ENCODE results near the gene FGGY.
"Not testable (repeated sequence)": the region's sequence is repeated elsewhere in the genome, so short reads cannot be mapped to it uniquely, and the experiment has no call there.

FGGY gene

DNA sequence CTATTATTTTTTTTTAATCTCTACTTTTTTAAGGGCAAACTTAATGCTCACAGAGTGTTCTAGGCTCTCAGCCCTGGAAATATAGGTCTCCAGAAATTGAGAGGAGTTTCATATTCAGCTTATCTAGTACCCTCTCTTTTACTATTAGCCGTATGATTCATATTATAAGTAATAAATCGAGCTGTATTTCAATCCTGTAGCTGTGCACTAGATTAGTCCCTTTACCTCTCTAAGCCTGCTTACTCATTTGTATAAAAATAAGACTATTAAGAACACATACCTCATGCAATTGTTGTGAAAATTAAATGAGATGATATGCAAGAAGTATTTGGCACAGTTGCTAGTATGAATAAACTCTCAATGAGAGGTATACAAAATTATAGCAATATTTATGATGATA, 389.7 kb downstream of the FGGY start:
- DNase-seq: no peak

DNA sequence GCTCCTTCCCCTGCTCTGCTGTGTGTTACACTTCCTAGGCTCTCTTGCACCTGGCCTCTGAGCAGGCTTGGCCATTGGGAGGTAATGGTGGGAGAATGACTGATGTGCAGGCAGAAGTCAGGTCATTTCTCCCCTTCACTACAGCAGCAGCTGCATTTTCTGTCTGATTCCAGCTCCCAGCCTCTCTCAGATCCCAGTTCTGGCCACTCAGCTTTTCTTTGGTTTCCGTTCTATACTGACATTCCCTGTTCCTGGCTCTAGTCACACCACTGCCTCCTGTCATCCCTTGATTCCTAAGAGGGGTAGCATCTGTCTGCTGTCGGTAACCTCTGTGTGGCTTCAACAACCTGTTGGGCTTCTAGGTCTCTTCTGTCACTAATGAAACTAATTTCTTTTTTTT, 390.2 kb downstream of the FGGY start:
- DNase-seq: no peak

DNA sequence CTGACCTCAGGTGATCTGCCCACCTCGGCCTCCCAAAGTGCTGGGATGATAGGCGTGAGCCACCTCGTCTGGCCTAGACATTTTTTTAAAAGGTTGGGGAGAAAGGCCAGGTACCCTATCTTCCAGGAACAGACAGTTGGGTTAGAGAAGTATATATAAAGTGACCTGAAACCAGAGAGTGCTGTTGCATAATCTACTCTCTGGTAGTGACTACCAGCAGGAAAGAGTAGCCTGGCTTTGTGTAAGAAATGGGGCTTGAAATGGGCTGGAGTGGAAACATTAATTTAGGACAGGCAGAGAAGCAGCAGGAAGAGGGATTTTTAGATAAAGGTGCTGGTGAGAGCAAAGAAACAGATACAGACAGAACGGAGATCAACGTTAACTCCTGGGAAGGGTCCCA, 392.1 kb downstream of the FGGY start:
- DNase-seq: no peak

DNA sequence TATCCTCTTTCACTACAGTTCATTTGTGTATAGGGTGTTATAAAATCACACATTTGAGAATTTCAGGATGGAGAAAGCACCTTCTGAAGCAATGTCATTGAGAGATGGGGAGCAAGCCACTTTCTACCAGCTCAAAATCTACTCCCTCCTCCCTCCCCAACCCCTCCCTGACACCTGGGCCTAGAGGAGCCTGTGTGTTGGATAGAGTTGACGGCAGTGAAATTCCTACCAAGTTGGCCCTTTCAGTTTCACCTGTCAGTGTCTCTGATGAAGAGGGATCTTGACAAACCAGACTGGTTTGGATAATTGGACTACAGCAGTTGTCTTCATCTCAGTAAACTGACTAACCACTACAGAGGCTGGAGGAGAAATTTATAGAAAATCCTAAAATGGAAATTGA, 392.8 kb downstream of the FGGY start:
- no peak for DNase-seq

DNA sequence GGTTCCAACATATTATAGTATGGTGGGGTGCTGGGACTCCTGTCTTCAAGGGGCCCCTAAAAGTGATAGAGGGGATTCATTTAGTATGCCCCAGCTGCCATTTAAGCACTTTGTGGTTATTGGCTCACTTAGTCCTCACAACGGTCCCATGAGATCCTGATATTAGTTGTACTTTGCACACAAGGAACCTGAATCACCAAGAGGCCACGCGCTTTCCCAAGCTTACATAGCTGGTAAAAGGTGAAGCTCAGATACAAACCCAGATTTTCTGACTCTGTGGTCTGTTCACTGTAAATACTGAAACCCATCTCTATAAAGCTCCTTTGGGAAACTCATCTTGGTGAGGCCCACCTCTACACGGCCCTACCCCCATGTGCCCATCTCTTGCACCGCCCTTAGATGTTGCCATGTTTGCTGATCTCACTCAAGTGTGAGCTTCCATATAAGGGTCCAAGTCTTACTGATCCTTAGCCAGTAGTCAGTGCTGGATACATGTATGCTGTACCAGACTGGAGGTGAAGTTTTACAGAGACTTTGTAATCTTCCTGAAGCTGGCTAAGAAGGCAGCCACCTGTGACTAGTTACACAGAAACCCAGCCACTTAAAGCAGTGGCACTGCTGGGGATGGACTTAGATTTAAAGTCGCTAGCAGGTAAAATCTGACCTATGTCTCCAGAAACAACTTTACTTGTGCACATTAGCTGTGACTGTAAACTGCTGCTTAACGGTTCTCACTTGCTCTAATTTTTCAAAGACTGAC, 393.5 kb downstream of the FGGY start:
- no peak for DNase-seq

DNA sequence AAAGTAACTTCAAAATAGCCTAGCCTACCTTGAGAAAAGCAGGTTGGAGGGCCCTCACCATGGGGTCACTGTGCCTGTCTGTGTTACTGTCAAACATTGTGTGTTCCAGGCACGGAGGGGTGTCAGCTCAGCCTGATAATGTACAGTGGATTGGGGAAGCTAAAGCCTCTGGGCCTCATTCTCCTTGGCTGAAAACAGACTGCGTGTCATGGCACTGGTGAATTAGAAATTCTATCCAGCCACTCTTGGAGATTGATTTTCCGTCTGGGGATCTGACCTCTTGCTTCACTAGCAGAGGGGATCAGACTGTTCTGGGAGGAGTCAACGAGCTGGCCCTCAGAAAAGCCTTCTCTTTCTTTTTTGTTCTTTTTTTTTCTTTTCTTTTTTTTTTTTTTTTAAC, 394.4 kb downstream of the FGGY start:
- DNase-seq: no peak

DNA sequence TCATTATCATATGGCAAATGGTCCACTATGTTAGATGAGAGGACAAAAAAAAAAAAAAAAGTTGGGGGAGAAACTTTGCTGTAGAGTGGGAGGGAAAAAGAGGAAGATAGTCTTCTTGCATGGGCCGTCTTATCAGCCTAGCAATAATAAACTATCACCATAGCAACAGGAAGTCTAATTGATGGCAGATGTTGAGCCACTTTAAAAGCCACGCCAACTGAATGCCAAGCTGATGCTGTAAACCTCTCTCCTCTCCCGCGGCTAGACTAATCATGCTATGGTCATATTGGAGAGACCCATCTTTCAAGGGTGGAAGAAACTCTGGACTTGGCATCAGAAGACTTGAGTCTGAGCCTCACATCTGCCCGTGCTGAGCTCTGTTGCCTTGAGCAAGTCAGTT, 395.7 kb downstream of the FGGY start:
- DNase-seq: no peak

DNA sequence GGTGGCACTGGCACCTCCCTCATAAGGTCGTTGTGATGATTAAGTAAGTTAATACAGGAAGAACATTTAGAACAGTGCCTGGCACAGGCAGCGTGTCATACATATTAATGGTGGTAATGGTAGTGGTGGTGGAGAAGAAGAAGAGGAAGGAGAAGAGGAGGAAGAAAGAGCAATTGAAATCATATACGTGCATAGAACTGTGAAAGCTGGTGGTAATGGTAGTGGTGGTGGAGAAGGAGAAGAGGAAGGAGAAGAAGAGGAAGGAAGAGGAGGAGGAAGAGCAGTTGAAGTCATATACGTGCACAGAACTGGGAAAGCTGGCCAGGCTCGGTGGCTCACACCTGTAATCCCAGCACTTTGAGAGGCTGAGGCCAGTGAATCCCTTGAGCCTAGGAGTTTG, 396.5 kb downstream of the FGGY start:
- no peak for DNase-seq

DNA sequence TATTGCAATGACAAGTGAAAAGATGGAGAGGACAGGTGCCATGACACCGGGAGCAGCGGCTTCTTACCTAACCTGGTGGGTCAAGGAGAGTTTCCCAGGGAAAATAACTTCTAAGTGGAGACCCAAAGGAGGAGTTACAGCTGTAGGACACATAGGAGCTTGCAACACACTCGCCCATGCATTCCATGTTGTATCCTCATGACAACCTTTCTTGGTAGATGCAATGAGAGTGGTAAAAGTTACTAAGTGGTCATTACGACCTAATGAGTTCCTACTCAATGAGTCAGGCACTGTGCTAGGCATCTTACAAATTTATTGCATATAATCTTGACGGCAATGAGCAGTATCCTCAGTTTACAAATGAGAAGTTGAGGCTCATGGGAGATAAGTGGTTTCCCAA, 398.4 kb downstream of the FGGY start:
- no peak for DNase-seq

DNA sequence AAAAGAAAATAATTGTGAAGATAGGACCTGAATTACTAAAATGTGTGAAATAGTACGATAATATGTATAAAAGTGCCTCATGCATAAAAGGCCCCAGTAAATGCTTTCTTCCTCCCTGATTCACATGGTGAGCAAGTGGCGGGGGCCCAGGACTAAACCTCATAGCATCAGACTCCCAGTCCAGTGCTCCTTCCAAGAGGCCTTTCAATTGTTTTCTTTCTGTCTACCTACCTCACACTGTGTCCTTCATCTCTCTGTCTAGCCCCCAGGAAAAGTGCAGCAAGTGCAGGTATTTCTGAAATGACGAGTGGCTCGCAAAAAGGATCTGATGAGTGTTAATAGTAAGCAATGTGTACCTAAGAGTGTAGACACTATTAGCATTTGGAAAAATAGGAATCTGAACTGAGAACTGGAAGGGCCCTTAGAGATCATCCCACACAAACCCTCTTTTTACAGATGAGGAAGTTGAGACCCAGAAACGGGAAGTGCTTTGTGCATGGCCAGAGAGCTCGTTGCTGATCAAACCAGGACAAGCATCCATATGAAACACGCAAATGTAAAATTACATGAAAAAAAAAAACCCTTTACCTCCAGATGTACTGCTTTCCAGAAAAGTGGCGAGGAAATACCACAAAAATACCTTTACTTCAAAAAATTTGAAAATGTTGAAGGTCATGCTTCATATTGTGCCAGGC, 399.7 kb downstream of the FGGY start:
- no peak for DNase-seq

DNA sequence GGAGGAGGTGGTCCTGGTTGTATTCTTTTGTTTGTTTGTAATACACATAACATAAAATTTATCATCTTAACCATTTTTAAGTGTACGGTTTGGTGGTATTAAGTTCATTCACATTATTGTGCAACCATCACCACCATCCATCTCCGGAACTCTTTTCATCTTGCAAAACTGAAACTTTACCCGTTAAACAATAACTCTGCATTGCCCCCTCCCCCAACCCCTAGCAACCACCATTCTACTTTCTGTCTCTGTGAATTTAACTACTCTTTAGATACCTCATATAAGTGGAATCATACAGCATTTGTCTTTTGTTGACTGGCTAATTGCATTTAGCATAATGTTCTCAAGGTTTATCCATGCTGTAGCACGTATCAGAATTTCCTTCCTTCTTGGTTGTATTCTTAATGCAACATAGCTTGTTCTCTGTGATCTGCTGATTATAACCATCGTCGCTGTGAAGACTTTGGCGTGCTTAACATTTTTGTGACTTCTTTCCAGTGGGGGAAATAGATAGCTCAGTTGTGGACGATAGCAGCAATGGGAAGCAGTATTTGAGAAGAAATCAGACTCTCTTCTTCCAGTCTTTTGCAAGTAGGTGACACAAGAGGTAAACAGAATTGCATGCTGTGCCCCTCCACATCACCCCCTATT, 400.4 kb downstream of the FGGY start:
- peak in 1 of 5 donors; percentile 73 for DNase-seq

DNA sequence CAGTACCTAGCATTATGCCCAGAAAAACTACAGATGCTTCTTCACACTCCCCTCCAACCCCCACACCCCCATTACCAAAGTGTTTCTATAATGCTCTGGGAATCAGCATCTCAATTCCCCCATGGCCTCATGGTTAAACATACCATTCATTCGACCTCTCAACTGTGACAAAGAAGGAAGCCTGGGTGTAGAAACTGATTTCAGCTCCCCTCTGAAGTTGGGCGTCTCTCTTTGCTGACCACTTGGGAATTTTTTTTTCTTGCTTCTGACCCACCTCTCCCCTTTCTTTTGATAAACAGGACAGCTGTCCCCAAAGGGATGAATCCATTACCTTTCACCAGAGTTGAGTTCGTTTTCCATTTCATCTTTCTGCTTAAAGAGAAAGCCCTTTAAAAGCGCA, 401.5 kb downstream of the FGGY start:
- no peak for DNase-seq

DNA sequence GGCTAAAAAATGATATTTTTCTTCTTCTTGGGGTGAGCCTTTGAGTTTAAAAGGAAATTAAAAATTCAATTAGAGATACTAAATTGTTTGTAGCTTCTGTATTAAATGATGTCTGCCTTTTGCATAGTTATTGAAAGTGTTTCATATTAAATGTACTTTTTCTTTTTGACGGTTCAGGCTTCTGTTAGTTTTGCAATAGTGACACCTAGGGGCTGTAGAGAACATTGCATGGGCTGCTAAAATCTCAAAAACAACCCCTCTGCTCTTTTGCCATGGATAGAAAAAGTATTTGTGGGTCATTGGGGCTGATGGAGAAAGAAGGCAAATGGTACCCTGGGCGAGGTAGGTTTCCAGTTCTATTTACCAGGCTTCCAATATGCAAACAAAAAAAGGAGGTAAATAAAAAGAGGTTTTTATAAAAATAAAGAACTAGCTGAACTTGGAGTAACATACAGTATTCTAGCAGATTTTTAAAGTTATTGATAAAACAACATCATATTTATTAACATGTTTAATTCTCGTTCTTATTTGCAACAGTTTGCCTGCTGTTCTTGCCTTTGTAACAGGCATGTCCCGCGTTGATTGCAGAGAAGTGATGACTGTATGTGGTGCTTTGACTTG, 402.4 kb downstream of the FGGY start:
- DNase-seq: peak in 2 of 5 donors; percentile 13 to 55

DNA sequence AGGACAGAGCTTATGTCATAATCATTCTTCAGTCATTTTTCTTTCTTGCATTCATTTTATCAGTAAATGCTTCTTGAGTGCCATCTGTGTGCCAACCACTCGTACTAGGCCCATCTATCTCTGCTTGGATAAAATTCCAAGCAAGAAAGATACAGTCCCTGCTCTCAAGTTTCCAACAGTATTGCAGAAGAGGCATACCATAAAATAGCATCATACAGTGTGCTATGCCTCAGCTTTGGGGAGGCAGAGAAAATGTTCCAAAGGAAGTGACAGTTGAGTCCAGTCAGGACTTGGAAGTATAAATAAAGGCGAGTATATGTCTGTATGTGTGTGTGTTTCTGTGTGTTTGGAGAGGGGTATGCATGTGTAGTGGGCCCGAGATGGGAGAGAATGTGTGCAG, 404.5 kb downstream of the FGGY start:
- no peak for DNase-seq

DNA sequence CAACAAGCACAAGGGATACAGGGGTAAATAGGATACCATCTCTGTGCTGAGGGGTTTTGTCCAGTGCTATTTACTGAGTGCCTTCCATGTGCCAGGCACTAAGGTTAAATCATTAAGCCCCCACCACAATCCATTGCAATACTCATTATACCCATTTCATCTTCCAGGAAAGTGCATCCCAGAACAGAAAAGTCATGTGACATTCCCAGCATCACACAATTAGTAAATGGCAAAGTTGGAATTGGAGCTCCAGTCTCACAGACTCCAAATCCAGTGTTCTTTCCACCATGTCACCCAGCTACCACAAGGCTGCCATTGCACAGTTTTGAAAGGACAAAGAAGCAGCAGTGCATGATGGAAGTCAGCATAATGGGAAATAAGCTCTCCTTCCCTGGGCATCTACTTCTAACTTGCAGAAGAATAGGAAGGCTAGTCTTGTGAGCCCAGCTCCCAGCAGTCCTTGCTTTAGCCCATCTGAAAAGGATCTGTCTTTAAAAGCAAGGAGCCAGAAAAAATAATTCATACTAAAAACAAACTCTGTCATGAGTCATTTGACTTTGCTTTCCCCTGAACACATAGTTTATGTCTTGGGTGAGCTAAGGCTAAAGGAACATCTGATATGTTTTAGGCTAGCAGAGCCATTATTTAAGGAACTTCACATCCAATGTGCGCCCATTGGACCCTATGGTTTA, 406.5 kb downstream of the FGGY start:
- no peak for DNase-seq

DNA sequence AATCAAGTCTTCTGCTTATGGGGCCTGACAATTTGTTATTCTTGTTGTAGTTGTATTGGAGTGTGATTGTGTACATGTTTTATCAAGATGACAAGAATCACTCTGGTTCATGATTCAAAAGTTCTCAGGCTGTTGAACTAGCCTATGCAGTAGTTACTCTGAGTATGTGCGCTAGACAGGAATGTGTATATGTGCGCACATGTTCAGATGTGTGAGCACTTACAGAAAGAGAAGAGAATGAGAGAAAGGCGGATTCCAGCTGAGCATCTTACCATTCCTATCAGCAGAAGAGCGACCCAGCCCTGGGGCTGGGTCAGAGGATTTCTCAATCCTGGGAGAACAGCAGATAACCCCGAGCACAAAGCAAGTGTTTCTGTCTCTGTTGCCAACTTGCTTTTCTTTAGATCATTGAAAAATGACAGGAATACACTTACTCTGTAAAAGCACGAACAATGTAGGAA, 407.1 kb downstream of the FGGY start:
- DNase-seq: no peak

DNA sequence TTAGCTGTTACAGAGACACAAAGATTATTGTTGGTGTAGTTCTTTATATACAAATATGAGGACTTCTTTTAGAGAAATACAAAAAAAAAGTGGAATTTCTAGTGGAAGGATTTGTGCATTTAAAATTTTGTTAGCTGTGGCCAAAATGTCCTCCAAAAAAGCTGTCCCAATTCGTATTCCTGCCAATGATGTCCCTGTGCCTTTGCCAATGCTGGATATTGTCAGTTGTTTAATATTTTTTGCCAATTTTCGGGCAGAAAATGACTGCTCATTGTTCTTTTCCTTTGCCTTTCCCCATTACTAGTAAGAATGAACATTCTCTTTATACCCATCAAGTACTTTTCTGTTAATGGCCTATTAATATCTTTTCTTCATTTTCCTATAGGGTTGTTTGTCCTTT, 407.8 kb downstream of the FGGY start:
- DNase-seq: no peak

DNA sequence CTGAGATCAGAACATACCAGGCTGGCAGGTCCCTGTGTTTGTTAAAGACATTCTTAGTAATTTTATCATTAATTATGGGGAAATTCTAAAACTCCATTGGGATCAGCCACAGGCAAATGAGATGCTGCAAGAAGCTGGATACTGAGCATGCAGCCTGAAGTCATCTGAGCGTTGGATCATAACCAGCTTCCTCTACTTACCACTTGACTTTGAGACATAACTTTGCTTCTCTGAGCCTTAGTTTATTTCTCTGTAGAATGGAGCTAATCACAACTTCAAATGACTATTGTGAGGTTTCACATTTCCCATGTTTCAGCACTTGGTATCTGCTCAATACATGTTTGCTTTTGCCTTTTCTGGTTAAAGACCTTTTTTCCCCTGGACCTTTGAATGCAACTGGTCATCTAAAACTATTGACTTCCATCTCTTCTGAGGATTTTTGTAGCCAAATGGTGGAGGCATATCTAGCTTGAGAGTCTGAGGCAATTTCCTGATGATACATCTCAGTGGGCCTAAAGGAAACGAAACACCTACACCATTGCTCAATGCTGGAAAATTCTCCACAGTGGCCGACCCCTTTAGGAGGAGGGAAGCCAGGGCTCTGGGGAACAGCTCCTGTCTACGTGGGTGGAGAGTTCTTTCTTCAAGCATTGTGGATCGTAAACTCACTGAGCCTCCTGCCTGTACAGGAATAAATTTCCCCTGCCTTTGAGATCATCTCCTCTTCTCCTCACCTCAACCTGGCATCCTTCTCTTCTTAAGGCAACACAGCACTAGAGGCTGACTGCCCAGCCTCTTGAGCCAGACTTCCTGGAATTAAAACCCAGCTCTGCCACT, 408.8 kb downstream of the FGGY start:
- DNase-seq: no peak

DNA sequence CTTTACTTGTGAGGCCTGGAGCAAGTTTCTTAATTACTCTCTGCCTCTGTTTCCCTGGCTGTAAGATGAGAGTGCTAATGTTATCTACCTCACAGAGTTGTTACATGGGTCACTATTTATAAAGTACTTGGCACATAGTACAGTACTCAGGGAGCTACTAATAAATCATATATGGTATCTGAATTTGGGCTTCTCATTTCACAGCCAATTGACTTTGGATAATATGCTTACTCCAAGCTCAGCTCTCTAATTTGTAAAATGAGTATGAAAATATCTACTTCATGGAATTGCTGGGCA, 409.4 kb downstream of the FGGY start:
- no peak for DNase-seq

DNA sequence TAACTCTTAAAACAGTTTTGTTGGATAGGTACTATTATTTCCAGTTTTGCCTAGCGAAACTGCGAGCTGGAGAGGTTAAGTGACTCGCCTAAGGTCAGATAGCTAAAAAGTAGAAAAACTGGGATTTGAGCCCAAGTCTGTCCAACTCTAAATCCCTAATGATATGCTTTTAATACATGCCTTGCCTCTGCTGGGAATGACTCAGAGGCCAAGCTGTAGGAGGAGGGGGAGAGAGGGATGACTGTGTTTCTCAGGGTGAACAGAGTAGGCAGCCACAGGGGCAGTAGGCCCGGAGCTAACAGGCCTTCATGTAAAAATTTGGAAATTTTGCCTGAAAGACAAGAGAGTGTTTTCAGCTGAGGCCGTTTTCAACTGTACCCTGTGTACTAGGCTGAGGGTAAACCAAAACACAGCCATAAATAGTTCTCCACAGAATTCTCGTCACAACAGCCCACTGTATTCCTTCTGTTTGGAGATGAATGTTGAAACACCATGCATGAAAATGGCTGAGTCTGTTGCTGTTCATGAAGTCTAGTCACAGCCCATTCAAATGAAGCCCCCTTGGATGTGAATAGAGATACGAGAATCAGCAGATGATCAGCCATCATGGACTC, 410.4 kb downstream of the FGGY start:
- DNase-seq: no peak

DNA sequence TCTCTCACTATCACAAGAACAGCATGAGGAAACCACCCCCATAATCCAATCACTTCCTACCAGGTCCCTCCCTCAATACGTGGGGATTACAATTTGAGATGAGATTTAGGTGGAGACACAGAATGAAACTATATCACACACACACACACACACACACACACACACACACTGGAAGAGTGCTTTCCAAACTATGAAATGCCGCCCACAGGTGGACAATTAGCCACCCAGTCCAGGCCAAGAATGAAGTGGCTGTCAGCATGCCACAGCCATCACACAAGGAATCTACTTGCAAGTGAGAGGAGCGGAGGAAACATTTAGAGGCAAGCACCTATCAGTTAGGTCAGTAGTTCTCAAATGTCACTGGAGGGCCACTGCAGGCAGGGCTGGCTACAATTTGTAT, 412.4 kb downstream of the FGGY start:
- no peak for DNase-seq

DNA sequence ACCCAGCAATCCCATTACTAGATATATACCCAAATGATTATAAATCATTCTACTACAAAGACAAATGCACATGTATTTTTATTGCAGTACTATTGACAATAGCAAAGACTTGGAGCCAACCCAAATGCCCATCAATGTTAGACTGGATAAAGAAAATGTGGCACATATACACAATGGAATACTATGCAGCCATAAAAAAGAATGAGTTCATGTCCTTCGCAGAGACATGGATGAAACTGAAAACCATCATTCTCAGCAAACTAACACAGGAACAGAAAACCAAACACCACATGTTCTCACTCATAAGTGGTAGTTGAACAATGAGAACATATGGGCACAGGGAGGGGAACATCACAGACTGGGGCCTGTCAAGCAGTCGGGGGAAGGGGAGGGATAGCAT, 414.0 kb downstream of the FGGY start:
- not testable (repeated sequence) for DNase-seq
